Vagina (tissue), 2 donors: ENCODE measurements around the gene LIMS1.
"Not testable (repeated sequence)": the region's sequence is repeated elsewhere in the genome, so short reads cannot be mapped to it uniquely, and the experiment has no call there.

Experiments used
- POLR2A ChIP-seq, 2 donors: fragments of 450-650 bp; IDR thresholded peaks; one replicate each; pipeline ENCODE4 v1.6.1; 2017; ENCODE audit warnings: antibody characterized with exemption in 2 of 2, mild to moderate bottlenecking in 2 of 2, moderate library complexity in 2 of 2
- POLR2AphosphoS5 ChIP-seq, 2 donors: sonication (generic); formaldehyde crosslinking; IDR thresholded peaks; one replicate each; pipeline ENCODE4 v1.9.0; 2017; ENCODE audit warnings: antibody characterized with exemption in 2 of 2, mild to moderate bottlenecking in 2 of 2, low read depth in 1 of 2; ENCODE audit not compliant: insufficient read depth in 1 of 2
- TF ChIP-seq, protein P1 (sequence below), 3 experiments: fragments of 450-650 bp in 2 of 3; fragments of 200-600 bp in 1 of 3; sonication (generic) in 1 of 3; IDR thresholded peaks; one replicate each; pipeline ENCODE4 v1.5.1; 2017 to 2019; ENCODE audit warnings: antibody characterized with exemption in 3 of 3, mild to moderate bottlenecking in 2 of 3, moderate library complexity in 2 of 3

- TF ChIP-seq, protein P1, sequence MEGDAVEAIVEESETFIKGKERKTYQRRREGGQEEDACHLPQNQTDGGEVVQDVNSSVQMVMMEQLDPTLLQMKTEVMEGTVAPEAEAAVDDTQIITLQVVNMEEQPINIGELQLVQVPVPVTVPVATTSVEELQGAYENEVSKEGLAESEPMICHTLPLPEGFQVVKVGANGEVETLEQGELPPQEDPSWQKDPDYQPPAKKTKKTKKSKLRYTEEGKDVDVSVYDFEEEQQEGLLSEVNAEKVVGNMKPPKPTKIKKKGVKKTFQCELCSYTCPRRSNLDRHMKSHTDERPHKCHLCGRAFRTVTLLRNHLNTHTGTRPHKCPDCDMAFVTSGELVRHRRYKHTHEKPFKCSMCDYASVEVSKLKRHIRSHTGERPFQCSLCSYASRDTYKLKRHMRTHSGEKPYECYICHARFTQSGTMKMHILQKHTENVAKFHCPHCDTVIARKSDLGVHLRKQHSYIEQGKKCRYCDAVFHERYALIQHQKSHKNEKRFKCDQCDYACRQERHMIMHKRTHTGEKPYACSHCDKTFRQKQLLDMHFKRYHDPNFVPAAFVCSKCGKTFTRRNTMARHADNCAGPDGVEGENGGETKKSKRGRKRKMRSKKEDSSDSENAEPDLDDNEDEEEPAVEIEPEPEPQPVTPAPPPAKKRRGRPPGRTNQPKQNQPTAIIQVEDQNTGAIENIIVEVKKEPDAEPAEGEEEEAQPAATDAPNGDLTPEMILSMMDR (IDR thresholded peaks at IDR 0.05) = not testable (repeated sequence)
- TF ChIP-seq POLR2AphosphoS5 (IDR thresholded peaks at IDR 0.05; ENCODE audit: insufficient read depth in 1 of 2, low read depth in 1 of 2); POLR2A (IDR thresholded peaks at IDR 0.05): not testable (repeated sequence)
Measured at GRCh38 chr2:108664979-108665378, 130.7 kb downstream of the LIMS1 start.
